ENCODE results near the gene NECAB3. TPM values are rescaled to one million over a fixed set of nuclear protein-coding genes. Genes with fewer than 3 reads are reported as not detected.

NECAB3 gene
- total RNA-seq, 1 donor from 2014 or later: 63.3 TPM

DNA sequence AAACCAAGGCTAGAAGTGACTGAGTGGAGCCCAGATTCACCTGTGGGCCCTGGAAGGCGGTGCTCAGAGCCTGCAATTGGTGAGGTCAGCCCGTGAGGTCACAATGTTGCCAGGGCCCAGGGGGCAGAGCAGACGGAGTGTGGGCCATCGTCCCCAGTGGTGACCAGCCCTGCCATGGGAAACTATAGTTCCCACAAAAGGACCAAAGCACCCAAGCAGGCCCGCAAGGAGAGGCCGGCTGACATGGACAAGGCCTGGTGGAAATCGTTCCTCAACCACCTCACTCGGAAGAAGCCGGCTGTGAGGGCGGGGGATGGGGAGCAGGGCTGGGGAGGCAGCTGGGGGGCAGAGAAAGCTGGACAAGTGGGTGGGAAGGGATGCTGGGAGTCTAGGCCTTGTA is 12.1 kb downstream of the NECAB3 start, which contains the start of gene C20orf144:
Gene C20orf144 (plus strand): TSS at position 156 of the 400 bp plus-strand sequence. CDS start 19 bp downstream, at position 175.
- no peak for DNase-seq (ENCODE audit: low read depth, low spot score)
- no peaks in the 10 kb centered on the region for H3K9me3 Mint-ChIP-seq
- H3K27ac Mint-ChIP-seq (ENCODE audit: unreplicated experiment): peak within 1 kb of the TSS; percentile 67
- peak within 1 kb of the TSS; percentile 84 for H3K4me3 Mint-ChIP-seq
- H3K27me3 Mint-ChIP-seq (ENCODE audit: low read depth): peaks cover 9% of the 10 kb centered on the region
- peaks cover 6% of the 10 kb centered on the region for H3K36me3 Mint-ChIP-seq (ENCODE audit: low read depth)
- TF ChIP-seq, protein P1, sequence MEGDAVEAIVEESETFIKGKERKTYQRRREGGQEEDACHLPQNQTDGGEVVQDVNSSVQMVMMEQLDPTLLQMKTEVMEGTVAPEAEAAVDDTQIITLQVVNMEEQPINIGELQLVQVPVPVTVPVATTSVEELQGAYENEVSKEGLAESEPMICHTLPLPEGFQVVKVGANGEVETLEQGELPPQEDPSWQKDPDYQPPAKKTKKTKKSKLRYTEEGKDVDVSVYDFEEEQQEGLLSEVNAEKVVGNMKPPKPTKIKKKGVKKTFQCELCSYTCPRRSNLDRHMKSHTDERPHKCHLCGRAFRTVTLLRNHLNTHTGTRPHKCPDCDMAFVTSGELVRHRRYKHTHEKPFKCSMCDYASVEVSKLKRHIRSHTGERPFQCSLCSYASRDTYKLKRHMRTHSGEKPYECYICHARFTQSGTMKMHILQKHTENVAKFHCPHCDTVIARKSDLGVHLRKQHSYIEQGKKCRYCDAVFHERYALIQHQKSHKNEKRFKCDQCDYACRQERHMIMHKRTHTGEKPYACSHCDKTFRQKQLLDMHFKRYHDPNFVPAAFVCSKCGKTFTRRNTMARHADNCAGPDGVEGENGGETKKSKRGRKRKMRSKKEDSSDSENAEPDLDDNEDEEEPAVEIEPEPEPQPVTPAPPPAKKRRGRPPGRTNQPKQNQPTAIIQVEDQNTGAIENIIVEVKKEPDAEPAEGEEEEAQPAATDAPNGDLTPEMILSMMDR (conservative IDR thresholded peaks at IDR 0.05): no peak
- H3K4me1 Mint-ChIP-seq: peaks cover 39% of the 10 kb centered on the region

DNA sequence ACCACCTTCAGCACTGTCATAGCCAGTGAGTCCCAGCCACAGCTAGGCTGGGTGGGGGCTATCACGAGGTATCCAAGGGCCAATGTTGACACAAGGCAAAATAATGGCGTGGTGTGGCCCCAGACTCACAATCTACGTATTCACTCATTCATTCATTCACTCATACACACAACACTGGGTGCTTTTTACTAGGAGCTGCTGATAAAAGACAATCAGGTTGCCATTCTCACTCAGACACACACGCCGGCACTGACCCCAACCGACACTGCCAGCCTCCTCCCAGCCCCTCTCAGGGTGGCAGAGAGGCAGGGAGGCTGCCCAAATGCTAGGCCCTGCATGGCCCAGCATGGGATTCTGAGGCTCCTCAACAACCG is 13.6 kb downstream of the NECAB3 start:
- TF ChIP-seq, protein P1 (conservative IDR thresholded peaks at IDR 0.05): no peak
- H3K4me3 Mint-ChIP-seq: peak overlapping the region; percentile 84
- no peak for DNase-seq (ENCODE audit: low read depth, low spot score)
- H3K4me1 Mint-ChIP-seq: peaks cover 30% of the 10 kb centered on the region
- no peaks in the 10 kb centered on the region for H3K9me3 Mint-ChIP-seq
- H3K36me3 Mint-ChIP-seq (ENCODE audit: low read depth): peaks cover 3% of the 10 kb centered on the region
- H3K27ac Mint-ChIP-seq (ENCODE audit: unreplicated experiment): no peak overlapping the region
- peaks cover 5% of the 10 kb centered on the region for H3K27me3 Mint-ChIP-seq (ENCODE audit: low read depth)

DNA sequence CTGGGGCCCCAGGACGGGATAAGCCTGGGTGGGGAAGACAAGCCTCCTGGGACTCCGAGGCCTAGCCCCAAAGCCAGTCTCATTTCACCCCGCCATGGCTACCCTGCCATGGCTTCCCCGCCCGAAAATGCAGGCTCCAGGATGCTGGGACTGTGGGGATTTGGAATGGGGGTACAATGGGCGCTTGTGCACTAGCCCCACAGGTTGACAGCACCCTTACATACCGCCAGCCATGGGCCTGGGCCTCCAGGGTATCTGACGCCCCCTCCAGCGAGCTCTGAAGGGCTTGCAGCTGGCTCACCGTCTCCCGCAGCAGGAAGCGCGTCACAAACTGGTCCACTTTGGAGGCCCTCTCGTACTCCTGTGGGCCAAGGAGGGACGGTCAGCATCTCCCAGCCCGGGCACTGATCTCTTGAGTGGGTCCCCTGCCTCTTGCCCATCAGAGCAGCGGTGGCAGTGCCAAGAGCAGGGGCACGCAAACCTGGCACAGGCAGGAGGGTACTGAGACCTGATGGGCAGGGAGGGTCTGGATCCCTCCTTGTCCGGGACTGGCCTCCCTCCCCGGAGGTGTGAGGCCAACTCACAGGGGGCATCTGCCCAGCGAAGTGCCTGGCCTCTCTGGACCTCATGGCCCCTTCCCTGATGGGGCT is 14.1 kb downstream of the NECAB3 start:
- no peak overlapping the region for H3K27ac Mint-ChIP-seq (ENCODE audit: unreplicated experiment)
- TF ChIP-seq, protein P1 (conservative IDR thresholded peaks at IDR 0.05): no peak
- H3K36me3 Mint-ChIP-seq (ENCODE audit: low read depth): peaks cover 3% of the 10 kb centered on the region
- peaks cover 26% of the 10 kb centered on the region for H3K4me1 Mint-ChIP-seq
- H3K4me3 Mint-ChIP-seq: peak overlapping the region; percentile 74
- H3K27me3 Mint-ChIP-seq (ENCODE audit: low read depth): peaks cover 5% of the 10 kb centered on the region
- no peaks in the 10 kb centered on the region for H3K9me3 Mint-ChIP-seq
- DNase-seq (ENCODE audit: low read depth, low spot score): no peak

DNA sequence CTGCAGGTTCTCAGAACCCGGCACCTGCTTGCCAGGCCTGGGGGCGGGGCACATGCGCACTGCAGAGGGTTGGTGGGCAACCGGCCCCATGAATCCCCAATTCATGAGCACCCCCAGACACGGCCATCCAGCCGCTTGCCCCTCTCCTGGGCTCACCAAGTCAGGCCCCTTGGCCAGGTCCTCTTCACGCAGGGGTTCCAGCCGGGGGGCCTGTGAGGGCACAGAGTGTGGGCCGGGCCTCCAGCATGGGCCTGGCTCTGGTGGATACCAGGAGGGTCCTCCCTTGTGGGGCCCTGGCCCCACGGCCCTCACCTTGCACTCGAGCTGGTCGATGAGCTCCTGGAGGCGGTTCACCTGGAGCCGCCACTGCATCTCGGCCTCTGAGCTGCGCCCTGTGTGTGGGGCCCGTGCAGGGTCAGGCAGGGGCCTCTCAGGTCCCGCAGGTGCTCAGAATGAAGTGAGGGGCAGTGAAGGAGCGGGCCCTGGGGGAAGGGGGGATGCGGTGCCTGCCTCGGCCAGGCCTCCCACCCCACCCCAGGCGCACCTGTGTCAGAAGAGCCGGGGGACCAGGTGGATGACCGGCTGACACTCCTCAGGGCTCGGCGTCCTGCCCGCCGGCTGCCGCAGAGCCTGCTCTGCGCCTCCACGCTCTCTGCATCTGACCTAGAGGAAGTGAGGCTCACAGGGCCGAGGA is 14.7 kb downstream of the NECAB3 start:
- Mint-ChIP-seq H3K4me1 (peaks cover 19% of the 10 kb centered on the region), H3K9me3 (no peaks in the 10 kb centered on the region), H3K4me3 (peak overlapping the region; percentile 74), H3K36me3 (ENCODE audit: low read depth) (peaks cover 3% of the 10 kb centered on the region), H3K27ac (ENCODE audit: unreplicated experiment) (no peak overlapping the region), H3K27me3 (ENCODE audit: low read depth) (peaks cover 2% of the 10 kb centered on the region)
- TF ChIP-seq, protein P1 (conservative IDR thresholded peaks at IDR 0.05): no peak
- DNase-seq (ENCODE audit: low read depth, low spot score): no peak

DNA sequence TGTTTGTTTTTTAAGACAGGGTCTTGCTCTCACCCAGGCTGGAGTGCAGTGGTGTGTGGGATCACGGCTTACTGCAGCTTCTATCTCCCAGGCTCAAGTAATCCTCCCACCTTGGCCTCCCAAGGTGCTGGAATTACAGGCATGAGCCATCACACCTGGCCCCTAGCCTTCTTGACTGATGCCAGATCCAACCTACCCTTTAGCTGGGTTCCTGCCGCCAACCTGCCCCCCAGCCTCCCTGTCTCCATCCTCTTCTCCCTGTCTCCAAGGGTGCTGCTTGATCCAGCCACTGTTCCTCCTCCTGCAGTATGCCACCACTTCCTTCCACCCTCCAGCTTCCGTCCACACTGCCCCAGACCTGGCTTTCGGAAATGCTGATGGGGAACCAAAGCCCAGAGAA is 15.3 kb downstream of the NECAB3 start:
- no peak overlapping the region for H3K27ac Mint-ChIP-seq (ENCODE audit: unreplicated experiment)
- DNase-seq (ENCODE audit: low read depth, low spot score): no peak
- peak overlapping the region; percentile 65 for H3K4me3 Mint-ChIP-seq
- no peaks in the 10 kb centered on the region for H3K9me3 Mint-ChIP-seq
- H3K27me3 Mint-ChIP-seq (ENCODE audit: low read depth): peaks cover 2% of the 10 kb centered on the region
- H3K36me3 Mint-ChIP-seq (ENCODE audit: low read depth): peaks cover 3% of the 10 kb centered on the region
- peaks cover 13% of the 10 kb centered on the region for H3K4me1 Mint-ChIP-seq
- TF ChIP-seq, protein P1 (conservative IDR thresholded peaks at IDR 0.05): no peak

Data from neural crest cell (in vitro differentiated cells).